GM12865 (cell line): ENCODE data around the gene TCEA3.

Experiments used
- DNase-seq: peaks from one replicate; pipeline ENCODE4 v3.0.0; 2010; ENCODE audit warnings: low read depth
- H3K4me3 ChIP-seq: 2 replicates; pipeline ENCODE4 v1.5.1; 2011; ENCODE audit warnings: mild to moderate bottlenecking, low read depth, low read length, control low read depth
- CTCF ChIP-seq: IDR thresholded peaks from 2 replicates; pipeline ENCODE4 v1.5.1; 2011; ENCODE audit warnings: low read length, control low read depth, low read depth, inconsistent platforms; ENCODE audit not compliant: insufficient read depth; ENCODE audit errors: missing control alignments

The TCEA3 gene

GRCh38 chr1:23344987-23345472 is 79.5 kb downstream of the TCEA3 start:
- no peak for TF ChIP-seq CTCF
- H3K4me3 ChIP-seq: peak overlapping the region; percentile 99
- no peak for DNase-seq

- peak; percentile 100 for DNase-seq
- peak within 1 kb of the TSS; percentile 99 for H3K4me3 ChIP-seq
- no peak for TF ChIP-seq CTCF
Observed at GRCh38 chr1:23344111-23344986, 80.2 kb downstream of the TCEA3 start, which contains the start of gene HNRNPR. TSS of gene HNRNPR (minus strand) at chr1:23344284. CDS start at chr1:23341008, 3,276 bp downstream.

- no peak for TF ChIP-seq CTCF
- H3K4me3 ChIP-seq: peak overlapping the region; percentile 99
- DNase-seq: peak; percentile 55
Observed at GRCh38 chr1:23343221-23344110, 81.1 kb downstream of the TCEA3 start.

- no peak for TF ChIP-seq CTCF
- peak overlapping the region; percentile 99 for H3K4me3 ChIP-seq
- no peak for DNase-seq
Observed at GRCh38 chr1:23341931-23342692, 82.4 kb downstream of the TCEA3 start.

GRCh38 chr1:23339632-23340031 is 84.9 kb downstream of the TCEA3 start:
- no peak overlapping the region for H3K4me3 ChIP-seq
- no peak for DNase-seq
- no peak for TF ChIP-seq CTCF

GRCh38 chr1:23337869-23338268 is 86.7 kb downstream of the TCEA3 start:
- H3K4me3 ChIP-seq: no peak overlapping the region
- no peak for DNase-seq
- no peak for TF ChIP-seq CTCF
